ENCODE measurements around the gene MRPL16. TPM values are rescaled to one million over a fixed set of nuclear protein-coding genes. Genes with fewer than 3 reads are reported as not detected.

The MRPL16 gene
- total RNA-seq, 1 experiment from 2014 or later: 53.4 TPM

DNA sequence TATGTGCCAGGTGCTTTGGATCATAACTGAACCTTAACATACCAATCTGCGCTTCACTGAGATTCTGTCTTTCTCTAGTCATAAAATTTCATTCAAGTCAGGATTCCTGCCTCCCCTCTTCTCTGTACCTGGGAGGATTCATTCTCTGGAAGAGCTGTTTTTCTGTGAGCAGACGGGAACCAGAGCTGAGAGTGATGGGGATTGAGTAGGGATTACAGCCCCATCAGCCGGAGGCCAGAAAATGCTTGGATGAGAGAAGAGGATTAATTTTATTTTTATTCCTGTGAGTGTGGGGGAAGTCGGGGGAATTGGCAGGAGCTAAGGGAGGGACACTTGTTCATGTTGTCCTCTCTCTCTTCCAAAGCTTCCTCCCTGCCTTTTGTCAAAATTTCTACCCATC lies 50.7 kb downstream of the MRPL16 start:
- Histone ChIP-seq H3K27me3 (replicated peaks; ENCODE audit: insufficient read depth, low read depth, low read length, poor library complexity) (peaks cover 4% of the 10 kb centered on the region), H3K4me1 (ENCODE audit: insufficient read depth, low read length, poor library complexity, severe bottlenecking) (peaks cover 5% of the 10 kb centered on the region), H3K27ac (ENCODE audit: low read depth, low read length, poor library complexity, severe bottlenecking) (no peak overlapping the region), H3K9me3 (ENCODE audit: low read depth, low read length, poor library complexity, severe bottlenecking) (no peaks in the 10 kb centered on the region), H3K36me3 (ENCODE audit: insufficient read depth, low read length, poor library complexity, severe bottlenecking) (no peaks in the 10 kb centered on the region), H3K4me3 (ENCODE audit: low read depth, low read length, poor library complexity, severe bottlenecking) (no peak overlapping the region)
- TF ChIP-seq, protein P1, sequence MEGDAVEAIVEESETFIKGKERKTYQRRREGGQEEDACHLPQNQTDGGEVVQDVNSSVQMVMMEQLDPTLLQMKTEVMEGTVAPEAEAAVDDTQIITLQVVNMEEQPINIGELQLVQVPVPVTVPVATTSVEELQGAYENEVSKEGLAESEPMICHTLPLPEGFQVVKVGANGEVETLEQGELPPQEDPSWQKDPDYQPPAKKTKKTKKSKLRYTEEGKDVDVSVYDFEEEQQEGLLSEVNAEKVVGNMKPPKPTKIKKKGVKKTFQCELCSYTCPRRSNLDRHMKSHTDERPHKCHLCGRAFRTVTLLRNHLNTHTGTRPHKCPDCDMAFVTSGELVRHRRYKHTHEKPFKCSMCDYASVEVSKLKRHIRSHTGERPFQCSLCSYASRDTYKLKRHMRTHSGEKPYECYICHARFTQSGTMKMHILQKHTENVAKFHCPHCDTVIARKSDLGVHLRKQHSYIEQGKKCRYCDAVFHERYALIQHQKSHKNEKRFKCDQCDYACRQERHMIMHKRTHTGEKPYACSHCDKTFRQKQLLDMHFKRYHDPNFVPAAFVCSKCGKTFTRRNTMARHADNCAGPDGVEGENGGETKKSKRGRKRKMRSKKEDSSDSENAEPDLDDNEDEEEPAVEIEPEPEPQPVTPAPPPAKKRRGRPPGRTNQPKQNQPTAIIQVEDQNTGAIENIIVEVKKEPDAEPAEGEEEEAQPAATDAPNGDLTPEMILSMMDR (conservative IDR thresholded peaks at IDR 0.05; ENCODE audit: low read depth, low read length): no peak
- TF ChIP-seq EZH2 (IDR thresholded peaks at IDR 0.05; ENCODE audit: borderline replicate concordance, low read depth, low read length, poor library complexity, severe bottlenecking): no peak
- DNase-seq (ENCODE audit: low spot score): no peak
- intact Hi-C loops (cut with micrococcal nuclease; ENCODE audit: unreplicated experiment): no loop called here
- POLR2A ChIA-PET (ENCODE audit: low non-redundant PET): no interaction called here
- no TSS peak for BruUV-seq (replicated peaks)
- CTCF ChIA-PET: interaction anchor here (0.7 kb wide), 1 partner anchor 210 kb away, joined by 3 read pairs; no protein-coding TSS in a partner anchor

DNA sequence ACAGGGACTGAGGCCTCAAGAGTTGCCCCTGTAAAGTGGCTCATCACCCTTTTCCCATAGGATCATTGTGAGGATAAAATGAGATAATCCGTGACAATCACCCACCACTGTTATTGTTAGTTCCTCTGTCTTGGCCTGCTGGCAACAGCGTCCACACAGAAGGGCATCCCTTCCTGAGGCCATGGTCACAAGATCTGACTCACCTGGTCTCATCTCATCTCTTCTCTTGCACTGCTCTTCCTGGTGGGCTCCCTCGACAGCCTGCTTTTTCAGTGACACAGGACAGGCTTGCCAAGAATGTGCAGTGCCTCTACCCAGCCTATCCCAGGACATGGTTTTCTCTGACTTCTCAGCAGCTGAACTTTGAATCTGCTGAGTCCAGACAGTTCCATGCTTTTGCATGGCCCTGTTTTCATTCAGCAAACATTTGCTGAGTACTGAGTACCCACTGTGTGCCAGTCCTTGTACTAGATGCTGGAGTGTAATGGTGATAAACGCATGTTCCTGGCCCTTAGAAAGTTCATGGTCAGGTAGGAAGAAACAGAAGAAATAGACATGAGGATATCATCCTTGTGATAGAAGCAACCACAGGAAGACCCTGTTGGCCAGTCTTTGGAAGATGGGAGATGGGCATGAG lies 52.1 kb downstream of the MRPL16 start:
- DNase-seq (ENCODE audit: low spot score): no peak
- intact Hi-C loops (cut with micrococcal nuclease; ENCODE audit: unreplicated experiment): no loop called here
- H3K9me3 ChIP-seq (ENCODE audit: low read depth, low read length, poor library complexity, severe bottlenecking): no peaks in the 10 kb centered on the region
- H3K4me1 ChIP-seq (ENCODE audit: insufficient read depth, low read length, poor library complexity, severe bottlenecking): peaks cover 5% of the 10 kb centered on the region
- CTCF ChIA-PET: no interaction called here
- TF ChIP-seq, protein P1 (conservative IDR thresholded peaks at IDR 0.05; ENCODE audit: low read depth, low read length): no peak
- no peak for TF ChIP-seq EZH2 (IDR thresholded peaks at IDR 0.05; ENCODE audit: borderline replicate concordance, low read depth, low read length, poor library complexity, severe bottlenecking)
- BruUV-seq (replicated peaks): no TSS peak
- no peak overlapping the region for H3K27ac ChIP-seq (ENCODE audit: low read depth, low read length, poor library complexity, severe bottlenecking)
- peaks cover 4% of the 10 kb centered on the region for H3K27me3 ChIP-seq (replicated peaks; ENCODE audit: insufficient read depth, low read depth, low read length, poor library complexity)
- no peaks in the 10 kb centered on the region for H3K36me3 ChIP-seq (ENCODE audit: insufficient read depth, low read length, poor library complexity, severe bottlenecking)
- POLR2A ChIA-PET (ENCODE audit: low non-redundant PET): no interaction called here
- no peak overlapping the region for H3K4me3 ChIP-seq (ENCODE audit: low read depth, low read length, poor library complexity, severe bottlenecking)

DNA sequence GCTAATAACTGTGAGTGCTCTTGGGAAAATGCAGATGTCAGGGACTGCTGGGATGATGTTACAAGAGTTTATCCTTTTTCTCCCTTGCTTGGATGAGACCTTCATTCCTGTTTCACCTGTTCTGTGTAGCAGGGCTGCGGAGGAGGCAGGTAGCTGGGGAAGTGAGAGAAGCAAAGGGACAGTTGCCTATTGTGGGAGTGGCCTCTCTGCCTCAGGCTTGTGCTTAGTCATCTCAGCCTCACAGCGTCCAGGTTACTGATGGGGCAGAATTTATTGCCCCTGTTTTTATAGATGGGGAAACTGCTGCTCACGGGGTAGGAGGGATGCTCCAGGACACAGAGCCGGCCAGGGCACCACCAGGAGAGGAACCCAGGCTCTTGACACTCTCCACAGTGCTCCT lies 53.7 kb downstream of the MRPL16 start:
- Histone ChIP-seq H3K9me3 (ENCODE audit: low read depth, low read length, poor library complexity, severe bottlenecking) (no peaks in the 10 kb centered on the region), H3K4me1 (ENCODE audit: insufficient read depth, low read length, poor library complexity, severe bottlenecking) (peaks cover 5% of the 10 kb centered on the region), H3K27ac (ENCODE audit: low read depth, low read length, poor library complexity, severe bottlenecking) (no peak overlapping the region), H3K36me3 (ENCODE audit: insufficient read depth, low read length, poor library complexity, severe bottlenecking) (no peaks in the 10 kb centered on the region), H3K4me3 (ENCODE audit: low read depth, low read length, poor library complexity, severe bottlenecking) (no peak overlapping the region), H3K27me3 (replicated peaks; ENCODE audit: insufficient read depth, low read depth, low read length, poor library complexity) (peaks cover 4% of the 10 kb centered on the region)
- DNase-seq (ENCODE audit: low spot score): no peak
- ChIA-PET POLR2A (ENCODE audit: low non-redundant PET) (no interaction called here), CTCF (no interaction called here)
- no peak for TF ChIP-seq EZH2 (IDR thresholded peaks at IDR 0.05; ENCODE audit: borderline replicate concordance, low read depth, low read length, poor library complexity, severe bottlenecking)
- TF ChIP-seq, protein P1 (conservative IDR thresholded peaks at IDR 0.05; ENCODE audit: low read depth, low read length): no peak
- intact Hi-C loops (cut with micrococcal nuclease; ENCODE audit: unreplicated experiment): no loop called here
- no TSS peak for BruUV-seq (replicated peaks)

Data from A673 (cell line).